GM21576 (cell line): ENCODE data around the gene FBXW7.

Source experiments
- ATAC-seq: cut with Tn5 transposase; IDR thresholded peaks from one replicate; pipeline ENCODE4 v1.9.1; 2021; ENCODE audit warnings: mild to moderate bottlenecking, moderate library complexity; ENCODE audit not compliant: unreplicated experiment

Gene FBXW7

DNA sequence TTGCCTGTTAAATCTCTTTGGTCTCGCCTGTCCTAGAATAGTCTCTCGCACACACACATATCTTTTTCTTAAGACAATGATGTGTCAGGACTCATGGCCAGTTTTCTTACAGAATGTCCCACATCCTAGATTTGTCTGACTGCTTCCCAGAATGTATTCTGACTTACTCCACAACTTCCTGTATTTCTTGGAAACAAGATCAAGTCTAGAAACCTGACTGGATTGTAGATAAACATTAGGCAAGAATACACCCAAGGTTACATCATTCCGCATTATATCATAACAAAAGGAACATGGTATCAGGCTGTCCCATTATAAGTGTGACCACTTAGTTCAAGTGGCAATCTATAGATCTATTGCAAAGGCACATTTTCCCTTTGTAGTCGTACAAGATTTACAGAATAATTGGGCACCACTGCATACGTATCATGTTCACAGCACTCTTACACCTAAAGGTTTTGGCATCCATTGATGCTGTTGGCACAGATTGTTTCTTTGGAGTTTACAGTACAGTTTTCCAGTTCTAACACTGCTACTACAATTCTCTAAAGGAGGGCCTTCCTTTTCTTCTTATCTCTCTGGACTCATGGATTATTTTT, 56.4 kb downstream of the FBXW7 start:
- no peak for ATAC-seq

DNA sequence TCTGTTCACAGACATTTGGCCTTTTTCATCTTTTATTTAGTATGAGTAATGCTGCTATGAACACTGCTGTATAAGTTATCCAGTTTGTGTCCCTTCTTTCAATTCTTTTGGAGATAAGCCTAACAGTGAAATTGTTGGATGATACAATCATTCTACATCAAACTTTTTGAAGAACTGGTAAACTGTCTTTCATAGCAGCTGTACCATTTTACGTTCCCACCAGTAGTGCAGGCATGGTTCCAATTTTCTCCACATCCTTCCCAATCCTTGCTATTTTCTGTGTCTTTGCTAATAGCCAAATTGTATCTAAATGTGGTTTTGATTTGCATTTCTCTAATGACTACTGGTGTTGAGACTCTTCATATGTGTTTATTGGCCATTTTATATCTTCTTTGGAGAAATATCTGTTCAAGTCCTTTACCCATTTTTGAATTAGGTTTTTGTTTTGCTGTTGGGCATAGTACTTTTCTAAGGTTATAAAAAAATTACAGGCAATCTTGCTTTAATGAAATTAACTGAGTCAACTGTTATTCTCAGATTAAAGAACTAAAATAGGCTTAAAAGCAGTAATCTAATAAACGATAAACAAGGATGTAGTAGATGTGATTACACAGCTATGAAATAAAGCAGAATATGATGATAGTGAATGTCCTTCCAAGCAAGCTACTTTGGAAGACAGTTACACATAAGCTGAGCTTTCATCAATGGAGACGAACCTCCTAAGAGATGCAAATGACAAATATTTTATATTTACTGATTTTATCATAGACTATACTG, 57.2 kb downstream of the FBXW7 start:
- no peak for ATAC-seq

DNA sequence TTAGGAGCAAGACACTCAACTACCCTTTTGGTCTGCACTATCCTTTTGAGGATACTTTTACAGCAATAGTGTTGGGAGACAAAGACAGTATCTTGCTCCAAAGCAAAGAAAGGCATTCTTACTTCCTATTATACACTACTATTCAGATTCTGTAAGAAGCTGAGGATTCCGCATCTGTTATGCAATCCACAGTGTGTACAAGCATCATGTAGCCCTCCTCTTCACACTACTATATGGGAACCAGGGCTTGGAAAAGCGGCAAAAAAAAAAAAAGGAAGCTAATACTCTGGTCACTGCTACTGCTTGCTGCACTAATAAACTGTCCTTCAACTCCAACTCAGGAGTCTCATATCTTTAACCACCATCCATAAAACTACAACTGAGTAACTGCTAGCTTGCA, 59.1 kb downstream of the FBXW7 start:
- no peak for ATAC-seq

DNA sequence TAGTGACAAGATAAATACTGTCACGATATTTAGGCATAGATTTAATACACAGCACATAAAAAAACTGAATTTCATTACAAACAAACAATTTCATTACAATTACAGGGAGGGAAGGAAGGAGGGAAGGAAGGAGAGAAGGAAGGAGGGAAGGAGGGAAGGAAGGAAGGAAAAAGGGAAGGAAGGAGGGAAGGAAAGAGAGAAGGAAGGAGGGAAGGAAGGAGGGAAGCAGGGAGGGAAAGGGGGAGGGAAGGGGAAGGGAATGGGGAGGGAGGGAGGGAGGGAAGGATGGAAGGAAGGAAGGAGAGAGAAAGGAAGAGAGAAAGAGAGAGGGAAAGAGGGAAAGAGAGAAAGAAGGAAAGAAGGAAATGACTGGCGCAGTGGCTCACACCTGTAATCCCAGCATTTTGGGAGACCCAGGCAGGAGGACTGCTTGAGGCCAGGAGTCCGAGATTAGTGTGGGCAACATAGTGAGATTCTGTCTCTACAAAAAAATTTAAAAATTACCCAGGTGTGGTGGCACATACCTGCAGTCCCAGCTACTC, 64.6 kb downstream of the FBXW7 start:
- no peak for ATAC-seq

DNA sequence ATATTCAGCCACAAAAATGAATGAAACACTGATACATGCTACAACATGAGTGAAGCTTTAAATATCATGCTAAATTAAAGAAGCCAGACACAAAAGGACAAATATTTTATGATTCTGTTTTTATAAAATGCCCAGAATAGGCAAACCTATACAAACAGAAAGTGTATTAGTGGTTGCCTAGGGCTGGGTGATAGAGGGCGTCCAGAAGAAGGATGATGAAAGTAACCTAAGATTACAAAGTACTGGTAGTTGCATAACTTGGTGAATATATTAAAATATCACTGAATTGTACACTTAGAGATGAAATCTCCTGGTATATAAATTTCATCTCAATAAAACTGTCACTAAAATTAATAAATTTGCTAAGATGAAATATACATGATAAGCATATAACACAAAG, 67.5 kb downstream of the FBXW7 start:
- no peak for ATAC-seq

DNA sequence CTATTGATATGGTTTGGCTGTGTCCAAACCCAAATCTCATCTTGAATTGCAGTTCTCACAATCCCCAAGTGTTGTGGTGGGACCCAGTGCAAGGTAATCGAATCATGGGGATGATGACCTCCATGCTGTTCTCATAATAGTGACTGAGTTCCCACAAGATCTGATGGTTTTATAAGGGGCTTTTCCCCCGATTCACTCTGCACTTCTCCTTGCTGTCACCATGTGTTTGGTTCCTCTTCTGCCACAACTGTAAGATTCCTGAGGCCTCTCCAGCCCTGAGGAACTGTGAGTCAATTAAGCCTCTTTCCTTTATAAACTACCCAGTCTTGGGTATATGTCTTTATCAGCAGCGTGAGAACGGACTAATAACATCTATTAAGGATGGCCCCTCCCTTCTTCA, 68.8 kb downstream of the FBXW7 start:
- no peak for ATAC-seq

DNA sequence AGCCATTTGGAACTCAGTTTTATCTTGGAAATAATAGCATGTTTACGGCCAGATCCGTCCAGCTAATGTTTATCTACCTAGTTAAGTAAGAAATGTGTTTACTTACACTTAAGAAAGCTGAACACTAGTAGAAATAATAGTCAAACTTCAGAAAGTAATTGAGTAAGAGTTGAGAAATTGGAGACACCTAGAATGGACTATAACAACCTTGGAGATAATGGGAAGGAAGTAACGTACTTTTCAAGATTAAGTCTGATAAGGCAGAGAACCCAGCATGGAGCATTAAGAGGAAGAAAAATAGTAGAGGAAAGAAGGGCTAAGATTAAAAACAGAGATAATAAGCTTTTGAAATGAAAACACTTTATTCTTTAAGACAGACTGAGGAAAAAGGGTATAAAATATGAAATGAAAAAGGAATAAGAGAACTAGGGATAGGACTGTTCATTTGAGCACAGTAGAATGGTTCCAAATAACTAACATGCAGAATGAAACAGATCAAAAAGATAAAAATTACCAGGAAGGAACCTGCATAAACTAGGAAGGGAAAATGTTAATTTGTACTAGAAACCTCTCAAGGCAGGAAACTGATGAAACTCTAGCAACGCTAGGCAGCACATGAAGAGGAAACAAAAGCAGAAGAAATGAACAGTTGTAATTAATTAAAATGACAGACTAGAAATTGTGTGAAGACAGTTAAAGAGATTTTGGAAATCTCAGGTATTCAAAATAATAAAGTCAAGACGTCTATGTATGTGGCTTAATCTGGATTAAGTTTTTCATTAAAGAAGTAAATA, 71.7 kb downstream of the FBXW7 start:
- no peak for ATAC-seq

DNA sequence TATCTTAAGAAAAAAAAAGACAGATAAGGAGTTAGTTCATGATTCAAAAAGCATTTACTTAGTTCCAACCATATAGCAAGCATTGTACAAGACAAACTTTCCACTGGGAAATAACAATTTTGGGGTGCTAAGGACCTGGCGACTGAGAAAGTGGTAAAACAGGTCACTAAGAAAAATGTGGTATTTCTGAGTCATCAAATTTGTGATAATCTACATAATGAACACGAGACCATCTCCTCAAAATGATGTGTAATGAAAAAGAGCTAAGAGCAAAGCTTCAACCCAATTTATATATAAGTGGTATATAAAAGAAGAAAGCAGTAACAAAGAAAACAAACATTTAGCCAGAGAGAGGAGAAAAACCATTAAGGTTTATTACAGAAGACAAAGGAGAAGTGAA, 72.3 kb downstream of the FBXW7 start:
- no peak for ATAC-seq

DNA sequence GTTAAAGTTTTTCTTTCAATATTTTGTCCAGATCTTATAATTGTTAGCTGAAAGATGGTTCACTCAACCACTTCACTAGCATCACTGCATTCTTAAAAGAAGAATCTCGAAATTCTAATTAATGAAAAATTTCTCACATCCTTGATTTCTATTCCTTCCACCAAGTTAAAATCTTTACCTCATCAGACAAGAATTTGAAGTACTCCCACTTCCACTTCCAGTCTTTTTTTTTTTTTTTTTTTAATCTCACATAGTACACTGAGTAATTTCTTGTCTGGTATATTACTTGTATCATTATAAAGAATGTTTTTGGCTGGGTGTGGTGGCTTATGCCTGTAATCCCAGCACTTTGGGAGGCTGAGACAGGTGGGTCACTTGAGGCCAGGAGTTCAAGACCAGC, 73.2 kb downstream of the FBXW7 start:
- ATAC-seq: no peak

DNA sequence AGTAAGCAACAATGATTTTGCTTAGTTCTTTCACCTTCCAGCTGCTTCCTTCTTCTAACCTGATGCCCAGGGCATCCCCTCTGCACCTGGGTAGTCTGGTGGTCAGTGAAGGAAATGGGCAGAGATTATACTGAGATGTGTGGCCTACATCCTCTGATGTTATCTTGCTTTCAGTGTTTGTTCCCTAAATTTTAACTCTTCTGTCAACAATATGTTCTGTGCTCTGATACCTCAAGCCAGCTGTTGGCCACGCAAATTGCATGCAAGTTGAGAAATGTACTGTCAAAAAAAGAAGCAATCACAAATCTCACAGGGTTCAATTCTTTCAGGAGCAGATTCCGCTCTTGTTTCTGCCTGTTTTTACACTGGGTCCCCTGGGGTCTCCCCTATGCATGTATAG, 73.8 kb downstream of the FBXW7 start:
- ATAC-seq: peak; percentile 68

DNA sequence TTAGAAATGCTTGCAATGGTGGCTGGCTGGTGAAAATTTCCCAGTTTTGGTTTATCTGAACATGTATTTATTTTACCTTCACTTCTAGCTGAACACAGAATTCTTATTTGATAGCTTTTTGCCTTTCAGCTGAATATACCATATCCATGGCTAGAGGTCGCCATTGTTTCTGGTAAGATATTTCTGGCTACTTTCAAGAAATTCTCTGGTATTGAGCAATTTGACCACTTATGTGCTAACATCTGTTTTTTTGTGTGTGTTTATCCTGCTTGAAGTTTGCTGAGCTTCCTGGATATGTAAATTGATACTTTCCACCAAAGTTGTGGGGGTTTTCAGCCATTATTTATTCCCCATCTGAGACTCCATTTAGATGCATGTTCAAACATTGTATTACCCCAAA, 75.4 kb downstream of the FBXW7 start:
- no peak for ATAC-seq

DNA sequence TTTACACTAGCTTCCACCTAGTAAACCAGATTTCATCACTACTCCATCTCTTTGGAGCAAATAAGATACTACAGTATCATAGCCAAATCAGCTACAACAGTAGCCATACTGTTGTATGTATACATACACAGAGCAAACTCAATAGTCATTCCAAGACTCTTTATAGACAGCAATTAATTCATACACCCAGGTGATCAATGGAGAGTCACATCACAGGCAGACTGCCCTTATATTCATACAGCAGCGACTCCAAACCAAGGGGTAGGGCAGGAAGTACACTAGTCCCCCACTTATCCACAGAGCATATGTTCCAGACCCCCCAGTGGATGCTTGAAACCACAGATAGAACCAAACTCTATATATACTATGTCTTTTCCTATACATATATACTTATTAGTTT, 76.6 kb downstream of the FBXW7 start:
- ATAC-seq: no peak

DNA sequence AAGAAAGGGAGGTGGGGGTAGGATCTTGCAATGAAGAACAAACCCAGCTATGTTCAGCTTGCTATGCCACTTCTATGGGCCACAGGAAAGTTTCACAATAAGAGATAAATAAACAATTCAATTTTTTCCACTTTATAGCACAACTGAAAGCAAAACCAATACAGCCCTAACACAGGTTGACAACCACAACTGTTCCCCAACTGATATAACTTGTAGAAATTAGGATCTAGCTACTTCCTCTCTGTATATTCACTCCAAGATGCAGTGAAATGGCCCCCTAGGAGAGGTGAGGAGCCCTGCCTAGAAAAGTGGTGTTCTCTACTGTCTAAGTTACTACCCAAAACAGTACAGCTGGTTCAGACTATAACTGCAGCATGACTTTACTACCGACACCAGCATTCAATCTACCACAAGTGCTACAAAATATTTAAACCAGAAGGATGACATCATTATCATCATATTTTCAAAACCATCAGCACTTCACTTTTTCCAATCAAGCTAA, 77.0 kb downstream of the FBXW7 start:
- no peak for ATAC-seq

DNA sequence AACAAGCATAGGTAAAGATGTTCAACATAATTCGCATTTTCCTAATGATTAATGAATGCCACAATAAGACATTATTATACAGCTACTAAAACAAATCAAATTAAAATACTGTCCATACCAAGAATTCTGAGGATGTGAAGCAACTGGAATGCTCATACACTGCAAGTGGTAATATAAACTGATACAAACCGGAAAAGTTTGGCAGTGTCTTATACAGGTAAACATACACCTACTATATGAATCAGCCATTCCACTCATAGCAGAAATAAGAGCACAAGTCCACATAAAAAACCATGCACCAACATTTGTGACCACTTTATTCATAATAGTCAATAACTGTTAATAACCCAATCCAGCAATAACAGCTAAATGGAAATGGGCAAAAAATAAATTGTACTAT, 79.3 kb downstream of the FBXW7 start:
- ATAC-seq: no peak

DNA sequence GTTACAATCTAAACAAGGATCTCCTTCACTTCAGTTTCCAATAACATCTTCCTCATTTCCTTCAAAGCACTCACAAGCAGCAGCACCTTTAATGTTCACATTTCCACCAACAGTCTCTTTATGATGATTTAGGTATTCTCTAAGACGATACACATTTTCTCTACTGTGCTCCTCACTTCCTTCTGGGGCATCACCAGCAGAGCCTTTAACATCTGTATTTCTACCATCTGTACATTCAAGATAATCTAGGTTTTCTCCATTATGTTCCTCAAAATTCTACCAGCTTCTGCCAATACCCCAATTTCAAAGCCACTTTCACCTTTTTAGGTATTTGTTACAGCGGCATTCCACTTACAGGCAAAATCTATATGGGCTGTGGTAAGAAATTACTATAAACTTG, 80.6 kb downstream of the FBXW7 start:
- ATAC-seq: no peak

DNA sequence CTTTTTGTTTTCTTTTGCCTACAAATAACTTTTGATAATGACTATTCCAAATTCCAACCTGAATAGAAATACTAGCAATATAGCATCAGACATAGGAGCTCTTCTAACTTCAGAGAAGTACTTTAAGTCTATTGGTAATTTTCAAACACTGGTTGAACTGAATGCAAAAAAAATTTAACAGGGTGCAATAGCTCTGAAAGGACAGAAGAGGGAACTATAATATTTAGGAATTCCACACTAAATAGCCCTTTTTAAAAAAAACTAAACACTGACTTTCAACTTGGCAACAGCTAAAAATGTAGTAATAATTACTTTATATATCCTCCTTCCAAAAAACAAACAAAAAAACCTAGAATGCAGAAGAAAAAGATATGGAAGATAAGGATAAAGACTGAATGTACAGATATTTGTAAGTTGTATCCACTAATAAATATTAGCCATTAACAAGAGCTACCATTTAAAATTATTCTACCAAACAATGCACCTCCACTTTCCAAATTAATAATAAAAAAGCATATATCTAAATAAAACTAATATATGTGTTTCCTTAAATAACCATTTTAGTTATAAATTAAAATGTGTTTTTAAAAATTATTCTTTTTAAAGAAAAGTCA, 81.4 kb downstream of the FBXW7 start:
- ATAC-seq: no peak

DNA sequence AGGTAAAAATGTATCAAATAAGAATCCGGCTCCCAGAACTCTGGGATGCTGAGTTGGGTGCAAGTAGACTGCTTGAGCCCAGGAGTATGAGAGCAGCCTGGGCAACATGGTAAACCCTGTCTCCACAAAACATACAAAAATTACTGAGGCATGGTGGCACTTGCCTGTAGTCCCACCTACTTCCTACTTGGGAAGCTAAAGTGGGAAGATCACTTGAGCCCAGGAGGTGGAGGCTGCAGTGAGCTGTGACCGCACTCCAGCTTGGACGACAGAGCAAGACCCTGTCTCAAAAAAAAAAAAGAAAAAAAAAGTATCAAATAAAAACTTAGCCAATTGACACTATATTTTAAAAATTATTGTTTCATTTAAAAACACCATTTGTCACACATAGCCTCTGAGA, 84.4 kb downstream of the FBXW7 start:
- no peak for ATAC-seq

DNA sequence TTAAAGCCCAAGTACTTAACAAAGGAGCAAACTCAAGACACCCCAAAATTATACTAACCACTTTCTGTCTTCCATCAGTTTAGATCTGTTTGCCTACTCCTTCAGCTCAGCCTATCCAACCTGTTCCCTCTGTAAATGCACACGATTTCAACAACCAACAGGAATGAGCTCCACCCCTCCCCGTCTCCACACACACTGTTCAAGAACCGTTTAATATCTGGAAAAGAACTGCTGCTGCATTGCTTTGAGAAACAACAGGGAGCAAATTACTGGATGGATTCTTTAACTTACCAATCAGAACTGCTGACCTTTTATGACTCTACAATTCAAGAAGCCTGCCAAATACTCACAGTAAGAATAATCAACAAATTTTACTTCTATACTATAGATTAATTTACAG, 87.0 kb downstream of the FBXW7 start:
- ATAC-seq: no peak

DNA sequence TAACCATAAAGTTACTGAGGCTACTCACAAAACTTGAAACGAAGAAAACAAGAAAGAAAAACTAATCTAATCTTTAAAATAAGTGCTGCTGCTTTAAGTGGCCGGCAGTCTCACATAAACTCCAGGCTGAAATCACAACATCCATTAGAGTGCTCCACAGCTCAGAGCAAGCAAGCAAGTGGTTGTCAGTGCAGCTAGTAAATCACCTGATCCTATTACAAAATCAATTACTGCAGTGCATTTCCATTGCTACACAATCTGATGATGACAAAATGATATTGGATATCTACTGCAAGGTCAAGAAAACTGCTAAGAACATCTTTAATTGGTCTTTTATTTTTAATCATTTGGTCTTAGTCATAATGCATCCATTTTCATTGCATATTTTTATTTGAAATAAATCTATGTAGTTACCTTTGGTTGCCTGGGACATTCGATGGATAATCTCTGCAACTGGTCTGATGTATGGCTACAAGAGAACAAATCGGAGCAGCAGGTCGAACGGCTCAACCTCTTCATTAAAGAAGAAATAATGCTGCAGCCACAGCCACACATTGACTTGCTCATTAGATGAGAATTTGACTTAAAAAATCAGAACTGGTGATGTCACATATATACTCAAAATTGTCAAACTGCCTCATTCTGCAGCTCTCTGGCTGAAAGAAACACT, 87.7 kb downstream of the FBXW7 start:
- no peak for ATAC-seq

DNA sequence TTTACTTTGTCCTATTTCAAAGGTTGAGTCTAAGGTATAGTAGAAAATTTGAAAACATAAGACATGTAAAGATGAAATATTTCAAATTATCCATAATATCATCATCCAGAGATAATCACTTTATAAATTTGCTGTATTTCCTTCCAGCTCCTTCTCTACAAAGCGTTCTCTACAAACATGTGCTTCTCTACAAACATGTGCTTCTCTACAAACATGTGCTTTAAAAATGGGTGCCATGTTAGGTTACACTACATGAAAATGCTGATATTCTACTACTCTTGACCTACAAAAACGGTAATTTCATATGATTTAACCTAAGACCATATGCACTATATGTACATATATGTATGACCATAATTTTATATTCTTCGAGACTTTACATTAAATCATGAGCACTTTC, 92.0 kb downstream of the FBXW7 start:
- no peak for ATAC-seq

DNA sequence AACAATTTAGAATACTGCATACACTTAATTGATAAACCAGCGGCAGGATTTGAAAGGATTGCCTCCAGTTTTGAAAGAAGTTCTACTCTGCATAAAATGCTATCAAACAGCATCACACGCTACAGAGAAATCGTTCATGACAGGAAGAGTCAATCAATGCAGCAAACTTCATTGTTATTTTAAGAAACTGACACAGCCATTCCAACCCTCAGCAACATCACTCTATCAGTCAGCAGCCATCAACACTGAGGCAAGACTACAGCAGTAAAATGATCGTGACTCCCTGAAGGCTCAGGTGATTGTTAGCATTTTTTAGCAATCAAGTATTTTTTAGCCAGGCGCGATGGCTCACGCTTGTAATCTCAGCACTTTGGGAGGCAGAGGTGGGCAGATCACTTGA, 98.3 kb downstream of the FBXW7 start:
- no peak for ATAC-seq
